ENCODE data around the gene DNAJC4. TPM values are rescaled to one million over a fixed set of nuclear protein-coding genes. Genes with fewer than 3 reads are reported as not detected.

Gene DNAJC4
- total RNA-seq, 1 experiment from 2014 or later, result 19.5 TPM

- peak within 1 kb of the TSS; percentile 87 for H3K4me3 Mint-ChIP-seq (ENCODE audit: unreplicated experiment)
- POLR2A ChIA-PET, result interaction anchor here (1.2 to 3.3 kb wide), 11 partner anchors 8 to 65 kb away, joined by 3 to 53 read pairs (median 6); partner anchors contain the start of genes BAD, ESRRA, FKBP2 and GPR137
- H3K27me3 Mint-ChIP-seq (ENCODE audit: insufficient read depth, unreplicated experiment), result no peaks in the 10 kb centered on the region
- H3K27ac Mint-ChIP-seq (ENCODE audit: low read depth, unreplicated experiment), result peak within 1 kb of the TSS; percentile 89
- no TSS peak for BruUV-seq (replicated peaks)
- H3K36me3 Mint-ChIP-seq (ENCODE audit: insufficient read depth, unreplicated experiment), result no peaks in the 10 kb centered on the region
- CTCF ChIA-PET, result interaction anchor here (0.6 to 4.5 kb wide), 23 partner anchors 8 to 861 kb away, joined by 3 to 65 read pairs (median 5); partner anchors contain the start of genes CATSPERZ, FKBP2, NUDT22 and STIP1
- no peaks in the 10 kb centered on the region for H3K9me3 Mint-ChIP-seq (ENCODE audit: unreplicated experiment)
- peaks cover 6% of the 10 kb centered on the region for H3K4me1 Mint-ChIP-seq (ENCODE audit: insufficient read depth, unreplicated experiment)
- intact Hi-C loops (cut with micrococcal nuclease), result loop anchor here (1.0 to 5.0 kb wide), 4 partner anchors 18 to 106 kb away; partner anchors contain the start of genes GPR137 and RPS6KA4
- TF ChIP-seq, protein P1, sequence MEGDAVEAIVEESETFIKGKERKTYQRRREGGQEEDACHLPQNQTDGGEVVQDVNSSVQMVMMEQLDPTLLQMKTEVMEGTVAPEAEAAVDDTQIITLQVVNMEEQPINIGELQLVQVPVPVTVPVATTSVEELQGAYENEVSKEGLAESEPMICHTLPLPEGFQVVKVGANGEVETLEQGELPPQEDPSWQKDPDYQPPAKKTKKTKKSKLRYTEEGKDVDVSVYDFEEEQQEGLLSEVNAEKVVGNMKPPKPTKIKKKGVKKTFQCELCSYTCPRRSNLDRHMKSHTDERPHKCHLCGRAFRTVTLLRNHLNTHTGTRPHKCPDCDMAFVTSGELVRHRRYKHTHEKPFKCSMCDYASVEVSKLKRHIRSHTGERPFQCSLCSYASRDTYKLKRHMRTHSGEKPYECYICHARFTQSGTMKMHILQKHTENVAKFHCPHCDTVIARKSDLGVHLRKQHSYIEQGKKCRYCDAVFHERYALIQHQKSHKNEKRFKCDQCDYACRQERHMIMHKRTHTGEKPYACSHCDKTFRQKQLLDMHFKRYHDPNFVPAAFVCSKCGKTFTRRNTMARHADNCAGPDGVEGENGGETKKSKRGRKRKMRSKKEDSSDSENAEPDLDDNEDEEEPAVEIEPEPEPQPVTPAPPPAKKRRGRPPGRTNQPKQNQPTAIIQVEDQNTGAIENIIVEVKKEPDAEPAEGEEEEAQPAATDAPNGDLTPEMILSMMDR (IDR thresholded peaks at IDR 0.05; ENCODE audit: unreplicated experiment), result peak; percentile 85
- peak; percentile 46 for DNase-seq (ENCODE audit: unreplicated experiment)
Observed at GRCh38 chr11:64251016-64251752, 20.8 kb downstream of the DNAJC4 start, which contains the start of gene PLCB3. PLCB3 (plus strand) TSS chr11:64251530; CDS start chr11:64251650, 120 bp downstream.

GRCh38 chr11:64251753-64252002 lies 21.3 kb downstream of the DNAJC4 start:
- H3K9me3 Mint-ChIP-seq (ENCODE audit: unreplicated experiment), result no peaks in the 10 kb centered on the region

GRCh38 chr11:64252003-64252872 lies 21.9 kb downstream of the DNAJC4 start:
- intact Hi-C loops (cut with micrococcal nuclease), result loop anchor here (2.0 to 5.0 kb wide), 4 partner anchors 35 to 105 kb away; partner anchors contain the start of genes CATSPERZ, GPR137 and RPS6KA4
- POLR2A ChIA-PET, result interaction anchor here (0.7 to 3.3 kb wide), 17 partner anchors 9 to 1411 kb away, joined by 3 to 53 read pairs (median 5); partner anchors contain the start of genes BAD, ESRRA, FKBP2 and GPR137
- BruUV-seq (replicated peaks), result no TSS peak
- H3K9me3 Mint-ChIP-seq (ENCODE audit: unreplicated experiment), result no peaks in the 10 kb centered on the region
- CTCF ChIA-PET, result interaction anchor here (0.6 to 4.5 kb wide), 17 partner anchors 9 to 310 kb away, joined by 3 to 65 read pairs (median 4); partner anchors contain the start of gene CATSPERZ
- H3K4me1 Mint-ChIP-seq (ENCODE audit: insufficient read depth, unreplicated experiment), result peaks cover 6% of the 10 kb centered on the region
- H3K4me3 Mint-ChIP-seq (ENCODE audit: unreplicated experiment), result peak overlapping the region; percentile 87
- peak overlapping the region; percentile 89 for H3K27ac Mint-ChIP-seq (ENCODE audit: low read depth, unreplicated experiment)
- peak; percentile 69 for DNase-seq (ENCODE audit: unreplicated experiment)
- H3K27me3 Mint-ChIP-seq (ENCODE audit: insufficient read depth, unreplicated experiment), result no peaks in the 10 kb centered on the region
- H3K36me3 Mint-ChIP-seq (ENCODE audit: insufficient read depth, unreplicated experiment), result no peaks in the 10 kb centered on the region
- TF ChIP-seq, protein P1 (IDR thresholded peaks at IDR 0.05; ENCODE audit: unreplicated experiment), result no peak

More at GRCh38 chr11:64251753-64252002, 21.3 kb downstream of the DNAJC4 start:
- TF ChIP-seq, protein P1 (IDR thresholded peaks at IDR 0.05; ENCODE audit: unreplicated experiment), result no peak
- Mint-ChIP-seq H3K27me3 (ENCODE audit: insufficient read depth, unreplicated experiment) (no peaks in the 10 kb centered on the region), H3K4me3 (ENCODE audit: unreplicated experiment) (peak overlapping the region; percentile 87), H3K27ac (ENCODE audit: low read depth, unreplicated experiment) (peak overlapping the region; percentile 89), H3K36me3 (ENCODE audit: insufficient read depth, unreplicated experiment) (no peaks in the 10 kb centered on the region), H3K4me1 (ENCODE audit: insufficient read depth, unreplicated experiment) (peaks cover 6% of the 10 kb centered on the region)
- BruUV-seq (replicated peaks), result no TSS peak
- DNase-seq (ENCODE audit: unreplicated experiment), result no peak
- intact Hi-C loops (cut with micrococcal nuclease), result loop anchor here (1.0 to 5.0 kb wide), 5 partner anchors 18 to 106 kb away; partner anchors contain the start of genes CATSPERZ, GPR137 and RPS6KA4
- CTCF ChIA-PET, result interaction anchor here (0.6 to 4.5 kb wide), 13 partner anchors 8 to 860 kb away, joined by 3 to 65 read pairs (median 6); partner anchors contain the start of genes CATSPERZ and TM7SF2
- POLR2A ChIA-PET, result interaction anchor here (0.8 to 3.3 kb wide), 14 partner anchors 8 to 70 kb away, joined by 3 to 53 read pairs (median 6); partner anchors contain the start of genes BAD, ESRRA, FKBP2 and GPR137
